ENCODE data around the gene SBDS. TPM values are rescaled to one million over a fixed set of nuclear protein-coding genes. Genes with fewer than 3 reads are reported as not detected.
"Not testable (repeated sequence)": the region's sequence is repeated elsewhere in the genome, so short reads cannot be mapped to it uniquely, and the experiment has no call there.

The SBDS gene
- total and polyA plus RNA-seq, 2 experiments from 2014 or later: 85.1 to 118 TPM

DNA sequence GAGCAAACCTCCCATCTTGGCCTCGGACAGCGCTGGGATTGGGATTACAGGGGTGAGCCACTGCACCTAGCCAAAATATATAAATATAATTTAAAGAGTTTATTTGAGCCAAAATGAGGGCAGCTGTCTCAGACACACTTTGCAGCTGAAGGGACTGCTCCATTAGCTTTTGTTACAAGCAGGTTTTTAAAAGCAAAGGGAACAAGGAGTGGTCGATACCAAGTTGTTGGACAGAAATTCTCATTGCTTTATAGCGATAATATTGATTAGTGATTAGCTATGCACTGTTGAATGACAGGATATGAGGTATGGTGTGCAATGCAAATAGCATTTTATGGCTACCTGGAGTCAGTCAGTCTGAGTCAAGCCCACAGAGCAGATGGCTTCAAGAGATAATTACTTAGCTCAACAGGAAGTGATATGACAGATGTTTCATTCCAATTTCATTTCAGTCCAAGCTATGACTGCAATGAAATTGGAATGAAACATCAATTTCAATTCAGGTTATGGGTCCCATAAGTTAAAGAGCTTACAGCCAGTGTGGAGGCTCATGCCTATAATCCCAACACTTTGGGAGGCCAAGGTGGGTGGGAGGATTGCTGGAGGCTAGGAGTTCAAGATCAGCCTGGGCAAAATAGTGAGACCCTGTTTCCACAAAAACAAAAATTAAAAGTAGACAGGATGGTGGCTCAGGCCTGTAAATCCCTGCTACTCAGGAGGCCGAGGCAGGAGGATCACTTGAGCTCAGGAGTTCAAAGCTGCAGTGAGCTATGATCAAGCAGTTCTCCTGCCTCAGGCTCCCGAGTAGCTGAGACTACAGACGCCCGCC is 24.4 kb upstream of the SBDS start:
- Histone ChIP-seq H3K27me3 (no peaks in the 10 kb centered on the region), H4K20me1 (ENCODE audit: insufficient read depth, poor library complexity, severe bottlenecking) (no peaks in the 10 kb centered on the region), H3K27ac (no peak overlapping the region), H3K9me2 (replicated peaks; ENCODE audit: insufficient read depth) (no peaks in the 10 kb centered on the region), H3K4me1 (ENCODE audit: insufficient read depth) (no peaks in the 10 kb centered on the region), H2AFZ (no peak overlapping the region), H3K9me3 (ENCODE audit: low read depth) (no peaks in the 10 kb centered on the region), H3K4me3 (no peak overlapping the region), H3K36me3 (replicated peaks; ENCODE audit: insufficient read depth, low read depth) (no peaks in the 10 kb centered on the region), H3K79me2 (no peaks in the 10 kb centered on the region), H3K4me2 (no peak overlapping the region)
- TF ChIP-seq EZH2phosphoT487 (IDR thresholded peaks at IDR 0.05; ENCODE audit: low read depth, severe bottlenecking, unreplicated experiment) (no peak), CTCF (IDR thresholded peaks at IDR 0.05; ENCODE audit: poor library complexity) (no peak), EZH2 (IDR thresholded peaks at IDR 0.05; ENCODE audit: borderline replicate concordance) (no peak)
- no peak for DNase-seq (ENCODE audit: low spot score)
- WGBS (ENCODE audit: low lambda C conversion rate, missing lambda C conversion rate): 81% methylated on average over 8 of the region's 8 CpGs

GRCh38 chr7:67018940-67019339 is 23.6 kb upstream of the SBDS start:
- Histone ChIP-seq H3K4me1 (ENCODE audit: insufficient read depth) (no peaks in the 10 kb centered on the region), H3K36me3 (replicated peaks; ENCODE audit: insufficient read depth, low read depth) (no peaks in the 10 kb centered on the region), H3K9me2 (replicated peaks; ENCODE audit: insufficient read depth) (no peaks in the 10 kb centered on the region), H3K79me2 (no peaks in the 10 kb centered on the region), H3K4me3 (no peak overlapping the region), H2AFZ (no peak overlapping the region), H4K20me1 (ENCODE audit: insufficient read depth, poor library complexity, severe bottlenecking) (no peaks in the 10 kb centered on the region), H3K9me3 (ENCODE audit: low read depth) (no peaks in the 10 kb centered on the region), H3K4me2 (no peak overlapping the region), H3K27me3 (no peaks in the 10 kb centered on the region), H3K27ac (no peak overlapping the region)
- WGBS (ENCODE audit: low lambda C conversion rate, missing lambda C conversion rate): 80% methylated on average over 7 of the region's 7 CpGs
- DNase-seq (ENCODE audit: low spot score): no peak
- no peak for TF ChIP-seq EZH2 (IDR thresholded peaks at IDR 0.05; ENCODE audit: borderline replicate concordance)
- no peak for TF ChIP-seq EZH2phosphoT487 (IDR thresholded peaks at IDR 0.05; ENCODE audit: low read depth, severe bottlenecking, unreplicated experiment)
- TF ChIP-seq CTCF (IDR thresholded peaks at IDR 0.05; ENCODE audit: poor library complexity): no peak

- 96% methylated on average over 8 of the region's 8 CpGs for WGBS (ENCODE audit: low lambda C conversion rate, missing lambda C conversion rate)
- not testable (repeated sequence) for H3K36me3 ChIP-seq (replicated peaks; ENCODE audit: insufficient read depth, low read depth)
Measured at GRCh38 chr7:67017971-67018370, 22.6 kb upstream of the SBDS start.

GRCh38 chr7:67014076-67014622 is 18.8 kb upstream of the SBDS start:
- 98% methylated on average over 9 of the region's 9 CpGs for WGBS (ENCODE audit: low lambda C conversion rate, missing lambda C conversion rate)
- not testable (repeated sequence) for H3K4me1 ChIP-seq (ENCODE audit: insufficient read depth); H4K20me1 ChIP-seq (ENCODE audit: insufficient read depth, poor library complexity, severe bottlenecking); H3K9me2 ChIP-seq (replicated peaks; ENCODE audit: insufficient read depth); DNase-seq (ENCODE audit: low spot score); H3K4me2 ChIP-seq; H3K4me3 ChIP-seq; H3K9me3 ChIP-seq (ENCODE audit: low read depth); H3K79me2 ChIP-seq; H3K36me3 ChIP-seq (replicated peaks; ENCODE audit: insufficient read depth, low read depth); H2AFZ ChIP-seq; H3K27me3 ChIP-seq; H3K27ac ChIP-seq

More at GRCh38 chr7:67017971-67018370, 22.6 kb upstream of the SBDS start:
- not testable (repeated sequence) for H3K4me2 ChIP-seq; H3K4me3 ChIP-seq; DNase-seq (ENCODE audit: low spot score); H2AFZ ChIP-seq; H3K9me3 ChIP-seq (ENCODE audit: low read depth); H4K20me1 ChIP-seq (ENCODE audit: insufficient read depth, poor library complexity, severe bottlenecking); H3K27ac ChIP-seq; H3K4me1 ChIP-seq (ENCODE audit: insufficient read depth); H3K9me2 ChIP-seq (replicated peaks; ENCODE audit: insufficient read depth); H3K27me3 ChIP-seq; H3K79me2 ChIP-seq

DNA sequence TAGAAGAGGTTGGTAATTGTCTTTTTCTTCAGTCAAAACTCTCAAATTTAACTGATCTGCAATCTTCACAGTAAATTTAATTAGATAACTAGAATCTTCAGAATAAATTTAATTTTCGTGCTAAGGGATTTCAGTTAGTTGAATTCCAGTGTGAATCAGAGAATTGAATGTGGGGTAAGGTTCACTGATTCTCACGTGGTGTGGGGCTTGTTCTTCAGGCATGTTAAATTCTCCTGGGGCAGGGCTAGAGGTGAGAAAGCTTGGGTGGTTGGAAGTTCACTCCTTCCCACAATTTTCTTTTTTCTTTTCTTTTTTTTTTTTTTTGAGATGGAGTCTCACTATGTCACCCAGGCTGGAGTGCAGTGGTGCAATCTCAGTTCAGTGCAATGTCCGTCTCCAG is 14.3 kb upstream of the SBDS start:
- H3K9me2 ChIP-seq (replicated peaks; ENCODE audit: insufficient read depth); H3K27me3 ChIP-seq; H3K4me2 ChIP-seq; H3K36me3 ChIP-seq (replicated peaks; ENCODE audit: insufficient read depth, low read depth); H3K27ac ChIP-seq; H4K20me1 ChIP-seq (ENCODE audit: insufficient read depth, poor library complexity, severe bottlenecking); H3K9me3 ChIP-seq (ENCODE audit: low read depth); H3K4me3 ChIP-seq; DNase-seq (ENCODE audit: low spot score); H3K79me2 ChIP-seq; H3K4me1 ChIP-seq (ENCODE audit: insufficient read depth); H2AFZ ChIP-seq: not testable (repeated sequence)
- 89% methylated on average over 3 of the region's 3 CpGs for WGBS (ENCODE audit: low lambda C conversion rate, missing lambda C conversion rate)

Data from hepatocyte (in vitro differentiated cells).